ENCODE results near the gene TMEM200B. TPM values are rescaled to one million over a fixed set of nuclear protein-coding genes. Genes with fewer than 3 reads are reported as not detected.
A peak's percentile ranks its signal among the peaks of the same experiment; 100 is the strongest.

TMEM200B gene
- total RNA-seq, 1 experiment from 2014 or later: 12.6 TPM

DNA sequence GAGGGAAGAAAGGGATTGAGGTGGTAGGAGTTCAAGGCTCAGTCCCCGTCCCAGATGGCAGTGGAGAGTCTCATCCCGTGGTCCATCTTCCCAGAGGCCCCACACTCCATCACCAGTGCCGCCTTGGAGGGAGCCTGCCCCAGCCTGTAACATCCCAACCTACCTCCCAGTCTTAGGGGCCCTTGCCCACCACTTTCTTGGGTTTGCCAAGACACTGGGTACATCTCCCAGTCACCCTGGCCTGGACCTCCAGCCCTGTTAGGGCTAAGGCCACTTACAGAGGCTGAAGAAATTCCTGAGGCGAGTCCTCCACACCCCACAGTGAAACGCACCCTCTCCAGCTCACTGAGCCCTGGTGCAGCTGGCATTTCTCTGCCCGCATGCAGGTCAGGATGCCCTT is 3.3 kb downstream of the TMEM200B start:
- H3K4me1 Mint-ChIP-seq: peaks cover 3% of the 10 kb centered on the region in 2 experiments
- Histone ChIP-seq H3K9me3 (ENCODE audit: control insufficient read depth, low read depth, low read length) (no peaks in the 10 kb centered on the region), H3K4me2 (ENCODE audit: insufficient read depth, insufficient read length, low read length) (no peak overlapping the region), H2AFZ (ENCODE audit: low read length) (no peak overlapping the region), H3K79me2 (ENCODE audit: insufficient read depth, low read length) (no peaks in the 10 kb centered on the region), H3K9ac (ENCODE audit: extremely low read depth, insufficient read length, low read length) (no peak overlapping the region), H4K8ac (replicated peaks; ENCODE audit: insufficient read length, low read depth, low read length) (no peak overlapping the region), H2AK5ac (ENCODE audit: insufficient read length, low read length) (no peak overlapping the region), H2BK5ac (ENCODE audit: insufficient read length, low read length) (no peak overlapping the region), H2BK20ac (ENCODE audit: low read depth, low read length, poor library complexity, severe bottlenecking) (no peak overlapping the region), H3K23me2 (ENCODE audit: insufficient read length, low read depth, low read length, poor library complexity, severe bottlenecking) (peaks cover 18% of the 10 kb centered on the region), H4K20me1 (ENCODE audit: control insufficient read depth, insufficient read depth, insufficient read length) (no peaks in the 10 kb centered on the region), H3K23ac (ENCODE audit: insufficient read length, low read depth, low read length) (no peak overlapping the region), H3K27me3 (ENCODE audit: insufficient read depth, low read length) (no peaks in the 10 kb centered on the region; the same call in 1 of the 2 replicates), H3K27ac (ENCODE audit: insufficient read length, low read depth, low read length) (no peak overlapping the region), H3K56ac (ENCODE audit: insufficient read length, low read depth, low read length) (no peak overlapping the region), H2BK120ac (ENCODE audit: low read depth, low read length, poor library complexity, severe bottlenecking) (no peak overlapping the region), H3K4ac (ENCODE audit: low read depth, low read length) (no peak overlapping the region), H3T11ph (ENCODE audit: low read length) (no peak overlapping the region), H2BK15ac (ENCODE audit: low read depth, low read length) (no peak overlapping the region), H4K5ac (ENCODE audit: insufficient read length, low read depth, low read length) (no peak overlapping the region), H3K14ac (ENCODE audit: insufficient read depth, low read length) (no peak overlapping the region), H2BK12ac (ENCODE audit: insufficient read length, low read depth, low read length) (no peak overlapping the region), H3K18ac (ENCODE audit: insufficient read length, low read depth, low read length) (no peak overlapping the region), H4K91ac (ENCODE audit: insufficient read length, low read depth, low read length) (no peak overlapping the region), H3K4me1 (ENCODE audit: insufficient read depth, low read length) (no peaks in the 10 kb centered on the region), H3K79me1 (ENCODE audit: insufficient read depth, low read depth, low read length, poor library complexity, severe bottlenecking) (no peaks in the 10 kb centered on the region)
- no peaks in the 10 kb centered on the region for H3K9me3 Mint-ChIP-seq
- WGBS (ENCODE audit: extremely low coverage, insufficient read length, low lambda C conversion rate): no CpG with 5 or more reads among the region's 6 CpGs
- no peak for DNase-seq
- H3K4me3 Mint-ChIP-seq: peak overlapping the region in 1 of 2 experiments; percentile 21; a peak in 3 of 5 replicates
- peaks cover 7 to 33% (median 24%) of the 10 kb centered on the region in 3 experiments for H3K36me3 Mint-ChIP-seq (ENCODE audit: insufficient read depth in 1 of 3, low read depth in 3 of 3)
- peaks cover 22% of the 10 kb centered on the region for H3K27me3 Mint-ChIP-seq (ENCODE audit: low read depth)
- no peak overlapping the region for H3K27ac Mint-ChIP-seq
- TF ChIP-seq, protein P1, sequence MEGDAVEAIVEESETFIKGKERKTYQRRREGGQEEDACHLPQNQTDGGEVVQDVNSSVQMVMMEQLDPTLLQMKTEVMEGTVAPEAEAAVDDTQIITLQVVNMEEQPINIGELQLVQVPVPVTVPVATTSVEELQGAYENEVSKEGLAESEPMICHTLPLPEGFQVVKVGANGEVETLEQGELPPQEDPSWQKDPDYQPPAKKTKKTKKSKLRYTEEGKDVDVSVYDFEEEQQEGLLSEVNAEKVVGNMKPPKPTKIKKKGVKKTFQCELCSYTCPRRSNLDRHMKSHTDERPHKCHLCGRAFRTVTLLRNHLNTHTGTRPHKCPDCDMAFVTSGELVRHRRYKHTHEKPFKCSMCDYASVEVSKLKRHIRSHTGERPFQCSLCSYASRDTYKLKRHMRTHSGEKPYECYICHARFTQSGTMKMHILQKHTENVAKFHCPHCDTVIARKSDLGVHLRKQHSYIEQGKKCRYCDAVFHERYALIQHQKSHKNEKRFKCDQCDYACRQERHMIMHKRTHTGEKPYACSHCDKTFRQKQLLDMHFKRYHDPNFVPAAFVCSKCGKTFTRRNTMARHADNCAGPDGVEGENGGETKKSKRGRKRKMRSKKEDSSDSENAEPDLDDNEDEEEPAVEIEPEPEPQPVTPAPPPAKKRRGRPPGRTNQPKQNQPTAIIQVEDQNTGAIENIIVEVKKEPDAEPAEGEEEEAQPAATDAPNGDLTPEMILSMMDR (conservative IDR thresholded peaks at IDR 0.05): no peak
